SK-N-MC (cell line): ENCODE data around the gene AMACR.

ENCODE experiments used
- EZH2 ChIP-seq: fragments of 200-600 bp; sonication (generic); IDR thresholded peaks from one replicate; pipeline ENCODE4 v1.6.1; 2017; ENCODE audit warnings: antibody characterized with exemption
- FOXP2 ChIP-seq: optimal IDR thresholded peaks from 2 replicates; pipeline ENCODE3; 2011; ENCODE audit warnings: mild to moderate bottlenecking, moderate library complexity; ENCODE audit not compliant: insufficient read depth; ENCODE audit errors: extremely low read length, control extremely low read depth
- POLR2AphosphoS5 ChIP-seq: IDR thresholded peaks from 2 replicates; pipeline ENCODE4 v1.6.1; 2012; ENCODE audit warnings: mild to moderate bottlenecking, low read depth, low read length, borderline replicate concordance

DNA sequence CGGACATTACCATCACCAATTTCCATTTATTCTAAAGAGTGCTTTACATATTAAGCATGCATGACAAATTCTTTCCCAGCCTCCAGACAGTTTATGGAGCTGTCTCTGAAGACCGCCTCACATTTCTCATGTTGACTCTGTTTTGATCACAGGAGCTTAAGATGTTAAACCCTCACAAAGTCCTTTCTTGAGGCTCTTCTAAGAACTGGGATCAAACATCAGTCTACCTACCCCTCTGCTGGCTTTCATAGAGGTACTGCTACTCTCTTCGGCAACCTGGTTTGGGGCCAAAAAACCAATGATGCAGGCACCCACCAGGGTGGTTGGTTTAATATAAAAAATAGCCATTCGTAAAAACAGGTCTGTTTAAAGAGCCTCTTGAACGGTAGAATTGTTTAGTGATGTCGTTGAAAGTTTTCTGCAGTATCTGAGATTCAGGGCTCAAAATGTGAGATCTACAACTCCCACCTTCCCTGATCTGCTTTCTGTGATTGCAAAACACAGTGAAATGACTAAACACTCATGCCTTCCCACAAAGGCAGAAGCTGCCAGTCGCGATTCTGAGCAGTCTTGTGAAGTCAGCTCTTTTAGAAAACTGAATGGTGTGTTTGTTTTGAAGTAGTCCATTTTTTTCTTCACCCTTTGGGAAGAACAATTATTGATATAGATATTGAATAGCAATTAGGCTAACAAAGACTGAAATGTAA lies 68.1 kb downstream of the AMACR start:
- no peak for TF ChIP-seq POLR2AphosphoS5
- TF ChIP-seq EZH2 = no peak
- TF ChIP-seq FOXP2 = no peak
